K562 (cell line): Measurements from ENCODE around the gene KTI12. TPM values are rescaled to one million over a fixed set of nuclear protein-coding genes. Genes with fewer than 3 reads are reported as not detected.

Experiments
- ATAC-seq: fragments of 200-7000 bp; cut with Tn5 transposase; 3 replicates; pipeline ENCODE4 v1.9.1; 2020; ENCODE audit warnings: moderate library complexity
- BruUV-seq: library from RNA; stranded (reverse); fragments of 400-500 nt; replicated peaks from 2 replicates; lab custom pipeline; 2021; lab: Mats Ljungman, UMichigan
- CTCF ChIA-PET: fragments of 300-600 bp; formaldehyde crosslinking; extraction: SDS; loops from one replicate; lab custom pipeline; 2021; ENCODE audit warnings: low intra/inter-chr PET ratio; lab: Yijun Ruan, JAX
- POLR2A ChIA-PET: fragments of 300-600, 350-650 bp; sonication (Branson Sonifier 250); formaldehyde crosslinking; extraction: SDS; loops from one replicate; lab custom pipeline; 2021; ENCODE audit warnings: antibody characterized with exemption, inconsistent platforms; lab: Yijun Ruan, JAX
- DNase-seq, 4 experiments: peaks; one replicate each; pipeline versions ENCODE4 v3.0.0 to v3.0.0-alpha.2; 2011 to 2018; ENCODE audit warnings: low spot score in 3 of 4, mixed read lengths in 3 of 4; ENCODE audit errors: extremely low read depth in 1 of 4
- FAIRE-seq: peaks from 2 replicates; lab custom pipeline; 2011; peaks lifted over from hg19 to GRCh38; lab: Jason Lieb, UNC
- H2AFZ ChIP-seq: 2 replicates; pipeline ENCODE4 v1.6.0; 2011; ENCODE audit warnings: low read depth, low read length, control low read depth, inconsistent platforms
- H3K27ac ChIP-seq: fragments of 200-600 bp; 3 replicates; pipeline ENCODE4 v1.8.0; 2011; ENCODE audit warnings: low read depth, mild to moderate bottlenecking, control low read depth, inconsistent platforms, low read length, moderate library complexity, mixed read lengths; ENCODE audit errors: extremely low read depth
- H3K27me3 ChIP-seq, 2 experiments: fragments of 300-600 bp in 1 of 2; 2 replicates in 1 of 2; 3 replicates in 1 of 2; pipeline versions ENCODE4 v1.6.0 to v1.8.0; 2011; ENCODE audit warnings: inconsistent platforms in 2 of 2, low read length in 2 of 2, mild to moderate bottlenecking in 1 of 2, mixed read lengths in 1 of 2, moderate library complexity in 1 of 2; ENCODE audit not compliant: control insufficient read depth in 2 of 2, insufficient read depth in 2 of 2
- H3K36me3 ChIP-seq: fragments of 300-600 bp; 3 replicates; pipeline ENCODE4 v1.8.0; 2011; ENCODE audit warnings: mild to moderate bottlenecking, low read length, inconsistent platforms; ENCODE audit not compliant: control insufficient read depth, insufficient read depth
- H3K4me1 ChIP-seq, 2 experiments: fragments of 200-600 bp in 1 of 2; replicated peaks in 1 of 2; 2 replicates in 1 of 2; 3 replicates in 1 of 2; pipeline versions ENCODE4 v1.5.1 to v1.8.0; 2011; ENCODE audit warnings: inconsistent platforms in 2 of 2, low read length in 2 of 2, mild to moderate bottlenecking in 1 of 2, mixed read lengths in 1 of 2, moderate library complexity in 1 of 2; ENCODE audit not compliant: control insufficient read depth in 2 of 2, insufficient read depth in 2 of 2
- H3K4me2 ChIP-seq: 2 replicates; pipeline ENCODE4 v1.6.1; 2011; ENCODE audit warnings: low read length, control low read depth, inconsistent platforms, mixed read lengths; ENCODE audit not compliant: insufficient read depth
- H3K4me3 ChIP-seq: fragments of 200-600 bp; sonication (generic), shearing (Covaris generic); 2 replicates; pipeline ENCODE4 v1.5.1; 2016; ENCODE audit warnings: control low read depth, inconsistent platforms
- H3K79me2 ChIP-seq: fragments of 200-600 bp; 3 replicates; pipeline ENCODE4 v1.8.0; 2011; ENCODE audit warnings: low read length, inconsistent platforms; ENCODE audit not compliant: control insufficient read depth, insufficient read depth
- H3K9ac ChIP-seq, 2 experiments: 2 replicates each; pipeline versions ENCODE4 v1.6.0 to v1.6.1; 2011; ENCODE audit warnings: low read depth in 2 of 2, low read length in 2 of 2, control low read depth in 1 of 2, inconsistent platforms in 1 of 2, mild to moderate bottlenecking in 1 of 2, mixed read lengths in 1 of 2; ENCODE audit not compliant: insufficient read depth in 1 of 2
- H3K9me1 ChIP-seq: one replicate; pipeline ENCODE4 v1.6.0; 2011; ENCODE audit warnings: inconsistent platforms, mild to moderate bottlenecking, low read length, moderate library complexity; ENCODE audit not compliant: control insufficient read depth, insufficient read depth
- H3K9me3 ChIP-seq: replicated peaks from 2 replicates; pipeline ENCODE4 v1.5.1; 2011; ENCODE audit warnings: low read depth, low read length, inconsistent platforms; ENCODE audit not compliant: control insufficient read depth, insufficient read depth
- H4K20me1 ChIP-seq: replicated peaks from 2 replicates; pipeline ENCODE4 v1.6.1; 2011; ENCODE audit warnings: low read length, inconsistent platforms, mixed read lengths; ENCODE audit not compliant: control insufficient read depth, insufficient read depth
- BCOR ChIP-seq: fragments of 450-650 bp; IDR thresholded peaks from 2 replicates; pipeline ENCODE4 v1.6.1; 2016
- GATA2 ChIP-seq: sonication (generic); formaldehyde crosslinking; IDR thresholded peaks from 2 replicates; pipeline ENCODE4 v1.4.0; 2020; ENCODE audit warnings: mild to moderate bottlenecking, missing genetic modification reagents
- NR2C1 ChIP-seq, 2 experiments: fragments of 450-650 bp; IDR thresholded peaks; 2 replicates each; pipeline ENCODE4 v1.6.1; 2017; ENCODE audit warnings: mild to moderate bottlenecking in 2 of 2, antibody characterized with exemption in 1 of 2, inconsistent platforms in 1 of 2, missing compliant biosample characterization in 1 of 2, missing genetic modification characterization in 1 of 2
- RBM25 ChIP-seq: fragments of 200-400 bp; formaldehyde crosslinking; IDR thresholded peaks from 2 replicates; pipeline ENCODE4 v1.6.1; 2018; ENCODE audit warnings: low read length, low read depth, moderate library complexity; ENCODE audit not compliant: severe bottlenecking
- SMAD2 ChIP-seq: fragments of 150-350 bp; IDR thresholded peaks from 2 replicates; pipeline ENCODE4 v1.6.1; 2014; ENCODE audit warnings: low read depth, mild to moderate bottlenecking, low read length
- ZNF134 ChIP-seq: fragments of 250-450 bp; sonication (Bioruptor Pico); conservative IDR thresholded peaks from 2 replicates; pipeline ENCODE4 v1.4.0; 2020
- WGBS: fragments of 100-300 bp; shearing (Covaris generic); methylation state at CpG from one replicate; pipeline ENCODE4 v1.1.6; 2016; ENCODE audit warnings: low coverage, mixed read lengths; ENCODE audit not compliant: insufficient coverage; ENCODE audit errors: missing lambda C conversion rate; 5-methylcytosine and 5-hydroxymethylcytosine counted together
- in situ Hi-C: fragments of 300-500 bp; cut with MboI; formaldehyde crosslinking; loops from 4 replicates; pipeline ENCODE4 v1.15.0; 2018; ENCODE audit warnings: inconsistent platforms, mixed read lengths
- intact Hi-C: fragments of 100-400 bp; cut with micrococcal nuclease; formaldehyde crosslinking; loops from 2 replicates; pipeline ENCODE4 v1.14.2; 2022
- polyA plus RNA-seq, 8 experiments: library from polyadenylated mRNA; depleted of rRNA in 4 of 8; stranded (reverse) in 5 of 8; unstranded in 3 of 8; fragments of >200 nt; fragmentation: Nextera tagmentation in 2 of 8; fragmentation: Illumina TruSeq in 1 of 8; extraction: Ambion mirVana in 2 of 8; extraction: Trizol in 1 of 8; gene quantifications; 2 replicates each; pipeline versions ENCODE4 v1.2.1 to v1.2.3, GENCODE V29; 2011 to 2014; ENCODE audit warnings: inconsistent platforms in 1 of 8, missing spikeins in 1 of 8
- total RNA-seq, 7 experiments: library from RNA; depleted of rRNA in 6 of 7; stranded (reverse); fragments of >200 nt in 6 of 7; fragmentation: Illumina TruSeq in 2 of 7; extraction: Trizol in 2 of 7; gene quantifications; 2 replicates each; pipeline versions ENCODE4 v1.2.1 to v1.2.3, GENCODE V29; 2011 to 2021; ENCODE audit warnings: low replicate concordance in 1 of 7

The KTI12 gene
- total and polyA plus RNA-seq, 9 of the 15 experiments (the other 6 are each of a cell fraction or from before 2014, with no cell fraction given), result 3.1 to 22.8 (median 11.6) TPM

DNA sequence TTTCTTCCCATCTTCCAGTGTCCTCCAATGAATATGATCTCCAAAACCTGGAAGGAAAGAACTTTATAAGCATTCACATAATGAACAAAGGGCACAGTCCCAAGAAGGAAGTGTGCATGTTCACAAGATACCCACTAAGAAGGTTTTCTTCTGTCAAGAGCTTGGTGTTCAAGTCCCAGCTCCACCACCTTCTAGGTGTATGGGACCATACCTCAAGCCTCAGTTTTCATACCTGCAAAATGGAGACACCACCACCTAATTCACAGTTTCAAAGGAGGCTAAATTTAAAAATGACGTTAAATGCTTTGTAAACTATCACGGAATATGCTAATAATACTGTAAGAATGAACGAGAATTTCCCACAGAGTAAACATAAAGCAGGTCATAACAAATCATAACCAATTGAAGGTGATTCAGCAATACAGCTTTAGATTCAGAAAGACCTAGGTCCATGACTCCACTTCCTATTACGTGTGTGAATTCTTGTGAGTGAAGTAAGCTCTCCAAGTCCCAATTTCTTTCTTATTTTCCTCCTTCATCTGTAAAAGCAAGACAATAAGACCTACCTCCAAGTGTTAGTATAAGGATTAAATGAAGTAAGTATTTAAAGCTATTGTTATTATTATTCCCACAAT lies 8.1 kb upstream of the KTI12 start:
- Histone ChIP-seq H4K20me1 (no peaks in the 10 kb centered on the region), H3K27me3 (no peaks in the 10 kb centered on the region), H3K36me3 (peaks cover 29% of the 10 kb centered on the region; the same call in 2 of the 3 replicates), H3K79me2 (peaks cover 13% of the 10 kb centered on the region; the same call in 1 of the 3 replicates), H3K4me1 (peaks cover 7 to 12% of the 10 kb centered on the region in 2 experiments; a peak in 4 of 5 replicates), H3K9ac (no peak overlapping the region), H3K9me1 (no peaks in the 10 kb centered on the region), H3K9me3 (no peaks in the 10 kb centered on the region), H3K4me3 (no peak overlapping the region), H2AFZ (no peak overlapping the region), H3K27ac (no peak overlapping the region), H3K4me2 (no peak overlapping the region)
- no peak for FAIRE-seq
- ChIA-PET POLR2A (interaction anchor here (0.6 to 2.3 kb wide), 5 partner anchors 9 to 154 kb away, joined by 3 to 11 read pairs (median 6); partner anchors contain the start of gene KTI12), CTCF (no interaction called here)
- 83% methylated on average over 4 of the region's 4 CpGs for WGBS
- TF ChIP-seq RBM25 (peak; percentile 15), BCOR (peak; percentile 52; the same call in 1 of the 2 replicates), GATA2 (CRISPR knock-in tag) (no peak), ZNF134 (CRISPR knock-in tag) (no peak), NR2C1 (IDR thresholded peaks at IDR 0.05) (no peak), NR2C1 (tag; IDR thresholded peaks at IDR 0.05) (no peak), SMAD2 (no peak)
- no peak for DNase-seq
- no peak for ATAC-seq
- intact Hi-C loops, result no loop called here
- no TSS peak for BruUV-seq
- in situ Hi-C loops, result no loop called here
